Stromal cell of bone marrow (primary cell): ENCODE results near the gene CBX1.
"Not testable (repeated sequence)": the region's sequence is repeated elsewhere in the genome, so short reads cannot be mapped to it uniquely, and the experiment has no call there.

Experiments used
- DNase-seq: peaks from one replicate; pipeline ENCODE4 v3.0.0-alpha.2; 2012; ENCODE audit warnings: low read depth

CBX1 gene

DNA sequence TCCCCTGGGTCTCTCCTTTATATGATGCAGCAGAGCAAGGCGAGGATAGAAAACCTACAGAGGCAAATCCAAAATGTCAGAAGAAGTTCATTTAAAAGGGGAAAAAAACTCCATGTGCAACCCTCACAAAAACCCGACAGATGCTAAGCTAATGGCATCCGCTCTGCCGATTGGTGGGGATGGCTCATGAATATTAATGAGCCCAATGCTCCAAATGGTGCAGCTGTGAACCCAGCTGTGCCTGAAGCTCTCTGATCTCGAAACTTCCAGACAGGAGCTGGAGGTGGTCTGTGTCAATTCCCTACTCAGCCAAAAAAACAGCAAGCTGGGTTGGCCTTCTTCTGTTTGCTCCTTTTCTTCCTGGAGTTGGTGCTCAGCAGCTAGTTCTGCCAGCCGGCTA, 21.8 kb upstream of the CBX1 start:
- DNase-seq, result no peak

DNA sequence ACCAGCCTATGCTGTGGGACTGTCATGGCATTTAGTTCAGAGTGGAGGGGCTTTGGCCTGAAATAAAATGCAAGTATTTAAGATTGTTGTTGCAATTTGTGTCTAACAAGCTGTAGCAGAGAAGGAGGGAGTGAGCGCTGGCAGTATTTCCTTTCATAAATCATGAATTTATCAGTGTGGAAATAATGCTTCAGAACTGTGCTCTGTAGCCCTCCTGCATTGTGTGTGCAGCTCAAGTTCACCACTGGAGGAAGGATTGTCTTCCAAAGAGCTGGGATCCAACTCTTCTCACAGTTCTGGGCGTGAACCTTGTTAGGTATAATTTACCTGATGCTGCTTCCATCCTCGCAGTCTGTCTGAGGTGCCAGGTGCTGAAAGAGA, 21.4 kb upstream of the CBX1 start:
- no peak for DNase-seq

DNA sequence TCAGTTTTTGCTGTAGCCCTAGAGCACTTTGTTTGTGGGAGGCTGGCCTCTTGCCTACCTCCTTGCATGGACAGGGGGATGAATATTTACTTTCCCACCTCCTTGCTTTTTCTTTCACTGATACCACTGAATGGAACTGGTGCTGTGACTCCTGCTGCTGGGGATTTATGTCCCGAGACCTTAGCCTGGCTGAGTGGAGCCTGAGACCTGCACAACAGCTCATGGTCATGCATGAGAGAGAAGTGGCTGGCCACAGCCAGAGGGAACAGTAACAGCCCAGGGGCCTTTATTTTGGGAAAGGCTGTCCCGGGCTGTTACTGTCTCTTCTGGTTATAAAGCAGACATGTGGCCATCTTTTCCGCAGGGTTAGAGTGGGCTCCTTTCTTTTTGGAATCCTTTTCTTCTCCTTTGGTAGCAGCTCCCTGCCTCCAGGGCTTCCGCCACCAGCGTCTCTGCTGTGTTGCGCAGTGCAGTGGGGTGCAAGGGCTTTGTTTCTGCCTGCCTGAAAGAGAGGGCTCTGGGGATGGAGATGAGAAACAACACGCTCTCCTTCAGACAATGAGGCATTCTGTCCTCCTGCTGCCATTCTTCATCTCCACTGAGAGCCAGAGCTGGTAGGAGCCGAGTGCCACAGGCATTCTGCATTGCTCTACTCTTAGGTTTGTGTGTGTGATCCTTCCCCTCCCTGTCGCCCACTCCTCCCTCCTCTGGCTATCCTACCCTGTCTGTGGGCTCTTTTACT, 20.8 kb upstream of the CBX1 start:
- no peak for DNase-seq

DNA sequence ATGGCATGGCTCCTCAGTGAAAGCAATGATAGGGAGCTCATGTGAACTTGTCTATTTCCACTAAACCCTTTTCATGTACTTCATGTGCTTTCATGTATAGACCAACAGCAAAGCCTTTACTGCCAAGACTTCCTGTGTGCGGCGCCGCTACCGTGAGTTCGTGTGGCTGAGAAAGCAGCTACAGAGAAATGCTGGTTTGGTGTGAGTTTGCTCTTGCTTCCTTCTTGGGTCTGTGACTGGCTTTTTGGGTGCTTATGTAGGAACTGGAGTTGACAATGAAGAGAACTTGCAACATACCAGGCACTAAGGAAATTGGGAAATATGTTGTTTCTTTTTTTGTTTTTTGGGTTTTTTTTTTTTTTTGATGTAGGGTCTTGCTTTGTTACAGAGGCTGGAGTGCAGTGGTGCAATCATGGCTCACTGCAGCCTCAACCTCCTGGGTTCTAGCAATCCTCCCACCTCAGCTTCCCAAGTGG, 12.0 kb upstream of the CBX1 start:
- no peak for DNase-seq

DNA sequence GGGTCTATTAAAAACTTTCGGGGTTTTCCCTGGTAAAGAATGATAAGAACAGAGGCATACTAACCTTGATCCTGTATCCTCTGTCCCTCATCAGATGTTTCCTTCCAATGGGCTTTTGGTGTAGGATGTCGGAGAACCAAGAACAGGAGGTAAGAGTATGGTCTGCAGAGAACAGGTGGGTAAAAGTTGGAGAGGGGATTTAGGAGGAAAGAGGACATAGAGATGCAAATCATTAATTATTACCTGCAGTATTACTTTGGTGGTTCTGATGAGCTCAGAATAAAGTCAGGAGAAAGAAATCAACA, 10.6 kb upstream of the CBX1 start:
- DNase-seq, result no peak

DNA sequence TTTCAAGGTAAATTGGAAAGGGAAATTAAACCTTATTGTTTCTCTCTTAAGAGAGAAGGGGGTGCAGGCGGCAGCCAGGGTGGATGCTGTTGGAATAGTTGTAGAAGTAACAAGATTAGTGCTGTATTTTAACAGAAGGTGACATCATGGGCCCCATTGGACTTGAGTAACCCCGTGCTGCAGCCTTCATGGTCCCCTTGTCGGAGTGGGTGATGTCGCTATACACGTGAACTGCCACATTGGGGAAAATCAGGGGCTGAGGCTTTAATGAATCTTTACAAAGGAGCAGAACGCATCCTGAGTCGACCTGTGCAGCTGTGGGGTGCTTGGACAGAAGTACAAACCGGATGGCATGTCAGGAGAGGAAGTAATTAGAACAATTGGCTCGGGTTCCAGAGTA, 9.5 kb upstream of the CBX1 start:
- no peak for DNase-seq

DNA sequence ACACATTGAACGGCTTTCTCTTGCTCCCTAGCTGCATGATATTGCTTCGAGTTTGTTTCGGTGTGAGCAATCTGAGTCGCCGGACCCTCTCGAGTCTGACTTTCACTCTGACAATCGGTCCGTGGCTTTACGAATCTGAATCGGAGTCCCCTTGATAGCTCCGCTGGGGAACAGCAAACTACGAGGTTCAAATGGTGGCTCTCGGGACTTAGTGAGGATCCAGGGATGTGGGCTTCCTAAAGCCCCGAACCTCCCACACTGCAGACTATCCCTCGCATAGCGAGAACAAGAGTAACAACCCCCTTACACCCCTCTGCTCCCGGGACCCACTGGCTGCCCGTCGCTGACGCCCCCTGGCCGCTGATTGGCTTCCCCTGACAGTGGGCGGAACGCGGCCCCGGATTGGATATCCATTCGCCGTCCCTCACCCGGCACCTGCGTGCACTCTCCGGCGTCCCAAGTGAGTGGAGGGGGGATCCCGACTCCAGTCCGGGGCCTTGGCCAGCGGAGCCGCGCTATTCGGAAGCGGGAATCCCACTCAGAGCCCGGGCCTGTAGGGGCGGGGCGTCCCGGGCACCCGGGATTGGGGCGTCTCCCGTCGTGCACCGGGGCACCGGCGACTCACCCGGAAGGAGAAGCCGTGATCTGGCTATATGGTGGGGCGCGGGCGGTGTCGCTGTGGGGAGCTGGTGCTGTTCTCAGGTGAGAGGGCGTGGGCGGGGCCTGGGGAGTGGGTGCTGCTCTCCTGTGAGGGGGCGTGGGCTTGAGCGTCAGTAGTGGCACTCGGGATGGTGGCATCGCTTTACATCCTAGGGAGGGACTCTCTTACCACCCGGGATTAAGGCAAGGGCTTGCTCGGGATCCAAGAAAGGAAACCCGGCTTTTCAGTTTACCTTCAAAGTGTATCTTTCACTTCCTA, 6.1 kb upstream of the CBX1 start, which contains the start of gene SNX11:
Gene SNX11 (plus strand): TSS at position 630 of the 919 bp plus-strand sequence. CDS start 4,278 bp downstream, outside the sequence.
- DNase-seq, result peak; percentile 60

DNA sequence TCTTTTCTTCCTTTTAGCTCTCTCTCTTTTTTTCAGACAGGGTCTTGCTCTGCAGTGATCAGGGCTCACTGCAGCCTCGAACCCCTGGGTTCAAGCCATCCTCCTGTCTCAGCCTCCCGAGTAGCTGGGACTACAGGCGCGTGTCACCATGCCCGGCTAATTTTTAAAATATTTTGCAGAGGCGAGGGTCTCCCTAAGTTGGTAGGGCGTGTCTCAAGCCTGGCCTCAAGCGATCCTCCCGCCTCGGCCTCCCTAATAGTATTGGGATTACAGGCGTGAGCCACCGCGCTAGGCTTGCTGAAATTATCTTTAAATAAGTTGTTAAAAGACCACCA, 5.5 kb upstream of the CBX1 start:
- DNase-seq, result no peak

DNA sequence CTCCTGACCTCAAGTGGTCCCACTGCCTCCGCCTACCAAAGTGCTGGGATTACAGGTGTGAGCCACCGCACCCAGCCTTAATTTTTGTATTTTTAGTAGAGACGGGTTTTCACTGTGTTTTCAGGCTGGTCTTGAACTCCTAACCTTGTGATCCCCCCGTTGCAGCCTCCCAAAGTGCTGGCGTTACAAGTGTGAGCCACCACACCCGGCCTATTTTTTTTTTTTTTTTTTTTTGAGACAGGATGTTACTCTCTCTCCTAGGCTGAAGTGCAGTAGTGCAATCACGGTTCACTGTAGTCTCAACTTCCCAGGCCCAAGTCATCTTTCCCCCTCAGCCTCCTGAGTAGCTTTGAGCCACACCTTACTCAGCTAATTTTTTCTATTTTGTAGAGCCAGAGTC, 3.2 kb upstream of the CBX1 start:
- DNase-seq, result no peak

DNA sequence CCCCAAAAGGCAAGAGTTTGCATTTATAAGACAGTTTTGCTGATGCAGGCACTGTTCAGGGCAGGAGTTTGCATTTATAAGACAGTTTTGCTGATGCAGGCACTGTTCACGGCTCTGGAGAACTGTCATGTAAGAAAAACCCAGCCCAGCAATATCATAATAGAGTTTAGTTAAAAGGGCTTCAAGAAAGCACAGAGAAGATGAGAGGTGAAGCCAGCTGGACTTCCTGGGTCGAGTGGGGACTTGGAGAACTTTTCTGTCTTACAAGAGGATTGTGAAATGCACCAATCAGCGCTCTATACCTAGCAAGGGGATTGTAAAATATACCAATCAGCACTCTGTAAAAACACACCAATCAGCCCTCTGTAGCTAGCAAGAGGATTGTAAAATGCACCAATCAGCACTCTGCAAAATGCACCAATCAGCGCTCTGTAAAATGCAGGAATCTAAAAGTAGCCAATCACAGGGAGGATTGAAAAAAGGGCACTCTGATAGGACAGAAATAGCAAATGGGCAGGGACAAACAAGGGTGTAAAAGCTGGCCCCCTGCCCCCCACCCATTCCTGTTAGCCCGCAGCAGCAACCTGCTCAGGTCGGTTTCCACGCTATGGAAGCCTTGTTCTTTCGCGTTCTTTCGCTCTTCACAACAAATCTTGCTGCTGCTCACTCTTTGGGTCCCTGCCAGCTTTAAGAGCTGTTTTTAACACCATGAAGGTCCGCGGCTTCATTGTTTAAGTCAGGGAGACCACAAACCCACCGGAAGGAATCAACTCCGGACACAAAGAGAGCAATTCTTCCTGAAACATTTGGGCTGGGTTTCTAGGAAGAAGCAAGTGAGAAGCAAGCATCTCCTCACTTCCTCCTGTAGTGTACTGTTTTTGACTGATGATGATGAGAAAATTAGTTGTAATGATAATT, 1.8 kb upstream of the CBX1 start:
- no peak for DNase-seq

DNA sequence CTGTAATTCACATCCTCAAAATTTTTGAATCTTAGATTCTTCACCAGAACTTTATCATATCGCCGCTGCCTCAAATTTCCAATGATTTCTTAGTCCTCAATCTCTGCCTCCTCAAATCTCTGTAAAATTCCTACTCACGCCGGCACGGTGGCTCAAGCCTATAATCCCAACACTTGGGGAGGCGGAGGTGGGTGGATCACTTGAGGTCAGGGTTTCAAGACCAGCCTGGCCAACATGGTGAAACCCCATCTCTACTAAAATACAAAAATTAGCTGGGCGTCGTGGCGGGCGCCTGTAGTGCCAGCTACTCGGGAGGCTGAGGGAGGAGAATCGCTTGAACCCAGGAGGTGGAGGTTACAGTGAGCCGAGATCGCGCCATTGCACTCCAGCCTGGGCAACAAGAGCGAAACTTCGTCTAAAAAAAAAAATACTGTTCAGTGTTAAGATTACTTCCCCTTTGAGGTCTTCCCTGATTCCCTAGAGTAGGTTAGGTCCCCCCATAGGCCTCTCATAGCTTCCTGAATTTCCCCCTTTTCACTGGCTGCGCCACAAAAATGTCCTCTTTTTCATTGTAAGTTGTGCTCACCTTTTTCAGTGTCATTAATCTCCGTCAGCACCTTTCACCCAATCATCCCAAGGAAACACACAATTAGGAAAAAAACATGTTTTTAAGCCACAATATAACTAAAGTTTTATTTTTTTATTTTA, 919 bp upstream of the CBX1 start:
- DNase-seq, result no peak

DNA sequence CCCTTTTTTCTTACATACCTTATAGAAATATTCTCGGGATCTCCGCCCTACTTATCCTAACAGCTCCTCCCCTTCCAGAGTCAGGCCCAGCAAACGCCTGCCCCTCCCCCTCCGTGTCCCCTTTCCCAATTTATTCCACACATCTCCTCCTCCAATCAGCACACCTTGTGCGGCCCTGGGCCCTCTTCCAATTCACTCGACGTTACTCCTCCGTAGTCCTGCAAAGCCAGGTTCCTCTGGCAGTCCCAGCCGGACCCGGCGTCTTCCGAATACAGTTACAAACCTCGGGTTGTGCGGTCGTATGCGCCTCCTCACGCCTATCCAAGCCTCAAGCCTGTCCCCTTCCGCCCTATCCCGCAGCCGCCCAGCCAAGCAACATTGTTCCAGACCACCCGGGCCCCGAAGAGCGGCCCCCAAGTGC, 677 bp downstream of the CBX1 start:
- DNase-seq, result no peak

DNA sequence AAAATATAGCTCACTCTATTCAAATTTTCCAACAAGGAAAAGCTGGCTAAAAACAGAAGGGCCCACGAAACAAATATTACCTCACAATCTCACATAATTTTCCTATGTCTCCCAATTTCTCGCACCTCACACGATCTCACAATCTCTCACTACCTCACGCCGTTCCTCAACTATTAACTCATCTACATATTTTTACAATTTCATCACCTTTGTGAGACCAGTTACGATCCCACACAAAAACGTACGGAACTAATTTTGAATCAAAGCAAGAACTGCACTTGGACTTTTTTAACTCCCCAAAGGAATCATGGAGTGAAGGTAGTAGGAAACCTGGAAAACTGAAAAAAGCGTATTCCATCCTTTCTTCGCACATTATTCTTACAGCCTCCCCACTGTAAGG, 1.1 kb downstream of the CBX1 start:
- DNase-seq, result no peak

DNA sequence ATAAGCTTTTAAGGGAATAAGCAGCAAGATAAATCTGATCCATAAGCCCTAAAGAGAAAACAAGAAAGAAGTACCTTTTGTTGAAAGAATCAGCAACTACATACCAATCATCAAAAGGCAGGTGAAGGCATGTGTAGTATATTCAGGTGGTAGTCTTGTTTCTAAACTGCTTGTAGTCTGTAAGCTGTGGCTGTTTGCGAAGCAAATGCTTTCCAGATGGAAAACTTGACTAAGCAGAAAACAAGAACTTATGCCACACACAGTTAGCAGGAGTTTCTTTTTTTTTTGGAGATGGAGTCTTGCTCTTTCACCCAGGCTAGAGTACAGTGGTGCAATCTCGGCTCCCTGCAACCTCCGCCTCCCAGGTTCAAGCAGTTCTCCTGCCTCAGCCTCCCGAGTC, 5.7 kb downstream of the CBX1 start:
- no peak for DNase-seq

DNA sequence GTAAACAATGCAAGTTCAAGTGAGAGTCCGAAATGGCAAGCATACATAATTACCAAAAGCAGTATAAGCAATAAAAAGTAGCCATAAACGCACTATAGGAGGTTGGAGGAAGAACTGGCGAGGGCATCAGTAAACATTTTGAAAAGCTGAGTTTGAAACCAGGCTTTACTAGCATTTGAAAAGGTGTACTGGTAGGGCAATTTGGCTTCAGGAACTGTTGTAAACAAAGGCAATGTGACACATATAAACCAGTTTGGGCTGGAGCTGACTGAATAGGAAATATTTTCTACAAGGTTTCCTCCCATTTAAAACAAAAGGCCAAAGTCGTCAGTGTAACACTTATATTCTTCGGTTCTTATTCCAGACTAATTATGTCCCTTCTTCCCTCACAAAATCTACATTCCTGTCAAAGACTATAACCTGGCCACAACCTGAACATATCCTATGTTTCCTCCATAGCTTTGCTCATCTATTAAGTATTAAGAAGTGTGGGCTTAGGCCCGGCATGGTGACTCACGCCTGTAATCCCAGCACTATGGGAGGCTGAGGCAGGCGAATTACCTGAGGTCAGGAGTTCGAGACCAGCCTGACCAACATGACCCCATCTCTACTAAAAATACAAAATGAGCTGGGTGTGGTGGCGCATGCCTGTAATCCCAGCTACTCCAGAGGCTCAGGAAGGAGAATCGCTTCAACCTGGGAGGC, 7.8 kb downstream of the CBX1 start:
- no peak for DNase-seq

DNA sequence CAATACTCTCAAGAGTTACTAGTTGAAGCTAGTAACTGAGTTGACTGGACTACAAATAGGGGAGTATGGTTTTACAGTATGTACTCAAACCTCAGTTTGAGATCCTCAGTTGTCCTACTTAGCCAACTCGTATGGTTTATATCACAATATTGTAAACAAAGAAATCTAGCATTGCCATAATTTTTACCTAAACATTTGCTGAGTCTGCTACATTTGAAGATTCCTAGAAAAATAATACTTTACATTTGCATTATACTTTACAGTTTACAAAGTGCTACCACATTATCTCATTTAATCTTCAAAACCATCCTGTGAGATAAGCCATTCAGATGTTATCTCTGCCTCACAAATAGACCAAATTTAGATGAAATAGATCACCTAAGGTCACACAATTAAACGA, 16.3 kb downstream of the CBX1 start:
- DNase-seq, result no peak

DNA sequence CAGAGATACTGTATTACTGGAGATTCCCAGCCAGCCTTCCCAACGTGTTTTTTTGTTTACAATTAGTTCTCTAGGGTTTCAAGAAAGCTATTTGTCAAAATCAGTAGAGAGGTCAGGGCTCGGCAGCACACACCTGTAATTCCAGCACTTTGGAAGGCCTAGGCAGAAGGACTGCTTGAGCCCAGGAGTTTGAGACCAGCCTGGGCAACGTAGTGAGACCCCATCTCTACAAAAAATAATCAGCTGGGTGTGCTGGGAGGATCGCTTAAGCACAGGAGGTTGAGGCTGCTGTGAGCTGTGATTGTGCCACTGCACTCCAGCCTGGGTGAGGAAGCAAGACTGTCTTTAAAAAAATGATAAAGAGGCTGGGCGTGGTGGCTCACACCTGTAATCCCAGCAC, 19.4 kb downstream of the CBX1 start:
- DNase-seq, result no peak

DNA sequence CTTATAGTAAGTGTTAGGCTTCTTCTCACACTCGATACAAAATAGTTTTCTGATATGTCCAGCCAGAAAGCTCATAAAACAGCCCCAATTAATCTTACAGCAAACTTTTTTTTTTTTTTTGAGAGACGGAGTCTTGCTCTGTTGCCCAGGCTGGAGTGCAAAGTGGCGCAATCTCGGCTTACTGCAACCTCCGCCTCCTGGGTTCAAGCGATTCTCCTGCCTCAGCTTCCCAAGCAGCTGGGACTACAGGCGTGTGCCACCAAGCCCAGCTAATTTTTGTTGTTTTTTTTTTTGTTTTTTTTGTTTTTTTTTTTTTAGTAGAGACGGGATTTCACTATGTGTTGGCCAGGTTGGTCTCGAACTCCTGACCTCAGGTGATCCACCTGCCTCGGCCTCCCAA, 24.1 kb downstream of the CBX1 start:
- DNase-seq, result not testable (repeated sequence)

DNA sequence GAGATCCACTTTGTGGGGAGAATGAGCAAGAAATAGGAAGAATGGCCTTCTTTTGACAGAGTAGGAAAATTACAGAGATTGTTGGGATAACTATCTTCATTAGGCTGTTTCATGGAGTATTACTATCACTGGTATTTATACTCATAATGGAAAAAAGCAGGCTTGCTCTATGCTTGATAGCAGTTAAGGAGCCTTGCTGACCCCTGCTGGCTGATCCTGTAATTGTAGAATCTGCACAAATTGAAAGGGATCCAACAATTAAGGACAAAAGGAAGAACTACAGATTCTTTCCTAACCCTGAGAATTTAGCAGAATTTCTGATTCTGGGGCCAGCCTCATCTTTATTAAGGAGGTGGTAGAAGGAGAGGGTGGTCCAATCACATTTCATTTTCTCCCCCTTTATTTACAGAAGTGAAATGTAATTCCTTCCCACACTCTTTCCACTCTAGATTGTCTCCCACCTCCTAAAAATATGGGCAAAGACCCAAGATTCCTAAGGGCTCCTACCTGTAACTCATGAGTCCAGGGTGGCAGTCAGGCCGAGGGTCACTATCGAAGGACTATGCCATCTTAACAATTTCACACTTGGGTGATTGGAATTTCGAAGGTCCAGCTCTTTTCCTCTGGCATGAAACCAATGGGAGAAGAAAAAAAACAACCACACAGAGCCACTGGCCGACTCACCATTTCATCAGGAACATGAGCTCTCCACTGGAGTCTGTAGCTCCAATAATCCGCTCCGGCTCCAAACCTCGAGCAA, 26.8 kb downstream of the CBX1 start:
- peak; percentile 79 for DNase-seq

DNA sequence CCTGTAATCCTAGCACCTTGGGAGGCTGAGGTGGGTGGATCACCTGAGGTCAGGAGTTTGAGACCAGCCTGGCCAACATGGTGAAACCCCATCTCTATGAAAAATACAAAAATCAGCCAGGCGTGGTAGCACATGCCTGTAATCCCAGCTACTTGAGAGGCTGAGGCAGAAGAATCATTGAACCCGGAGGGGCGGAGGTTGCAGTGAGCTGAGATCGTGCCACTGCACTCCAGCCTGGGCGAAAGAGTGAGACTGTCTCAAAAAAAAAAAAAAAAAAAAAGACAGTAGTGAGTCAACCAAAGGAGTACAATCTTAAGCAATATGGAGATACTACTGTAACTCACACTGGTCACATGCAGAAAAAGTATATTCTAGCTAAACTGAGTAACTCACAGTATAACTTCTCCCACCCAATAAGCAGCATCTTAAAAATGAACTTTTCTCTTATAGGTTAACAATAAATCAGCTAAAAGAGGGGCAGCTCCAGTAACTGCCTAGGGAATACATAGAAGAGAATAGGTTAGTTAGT, 27.6 kb downstream of the CBX1 start:
- not testable (repeated sequence) for DNase-seq
